HT-29 (cell line): Measurements from ENCODE around the gene SLAMF1. TPM values are rescaled to one million over a fixed set of nuclear protein-coding genes. Genes with fewer than 3 reads are reported as not detected.

Experiments used
- DNase-seq: peaks from one replicate; pipeline ENCODE4 v3.0.0-alpha.2; 2015; ENCODE audit warnings: low spot score
- total RNA-seq: library from RNA; depleted of rRNA; stranded (reverse); fragments of >200 nt; shearing (Covaris generic); gene quantifications from 2 replicates; pipeline ENCODE4 v1.2.3, GENCODE V29; 2014; rRNA removed

The SLAMF1 gene
- not detected in 2 replicates for total RNA-seq

GRCh38 chr1:160646711-160647328 lies at the start of gene SLAMF1:
Gene SLAMF1 (minus strand): TSS chr1:160647044. CDS start chr1:160646945, 99 bp downstream.
- DNase-seq = no peak

- peak; percentile 3 for DNase-seq
These were observed 45.5 kb upstream of the SLAMF1 start for GRCh38 chr1:160692390-160692789.

GRCh38 chr1:160685266-160685665 lies 38.4 kb upstream of the SLAMF1 start:
- DNase-seq = no peak

GRCh38 chr1:160682983-160683865 lies 36.4 kb upstream of the SLAMF1 start:
- no peak for DNase-seq

GRCh38 chr1:160681891-160682140 lies 35.0 kb upstream of the SLAMF1 start:
- DNase-seq = no peak

- DNase-seq = peak; percentile 91
These were observed 34.4 kb upstream of the SLAMF1 start for GRCh38 chr1:160681066-160681890.

- DNase-seq = no peak
These were observed 33.6 kb upstream of the SLAMF1 start for GRCh38 chr1:160680399-160680798.

- no peak for DNase-seq
These were observed 33.0 kb upstream of the SLAMF1 start for GRCh38 chr1:160679893-160680292.

- no peak for DNase-seq
These were observed 30.2 kb upstream of the SLAMF1 start for GRCh38 chr1:160676869-160677597.

GRCh38 chr1:160675641-160676410 lies 29.0 kb upstream of the SLAMF1 start:
- DNase-seq = peak; percentile 59

GRCh38 chr1:160674415-160674814 lies 27.6 kb upstream of the SLAMF1 start:
- no peak for DNase-seq

GRCh38 chr1:160672789-160673695 lies 26.2 kb upstream of the SLAMF1 start:
- no peak for DNase-seq

GRCh38 chr1:160671603-160672517 lies 25.0 kb upstream of the SLAMF1 start:
- DNase-seq = no peak

- DNase-seq = no peak
These were observed 23.9 kb upstream of the SLAMF1 start for GRCh38 chr1:160670701-160671100.

- DNase-seq = no peak
These were observed 23.0 kb upstream of the SLAMF1 start for GRCh38 chr1:160669802-160670201.

- no peak for DNase-seq
These were observed 22.4 kb upstream of the SLAMF1 start for GRCh38 chr1:160669276-160669675.

- DNase-seq = no peak
These were observed 21.1 kb upstream of the SLAMF1 start for GRCh38 chr1:160667896-160668295.

- no peak for DNase-seq
These were observed 19.2 kb upstream of the SLAMF1 start for GRCh38 chr1:160666079-160666442.
